ENCODE results near the gene MAP1LC3B. TPM values are rescaled to one million over a fixed set of nuclear protein-coding genes. Genes with fewer than 3 reads are reported as not detected.
"Not testable (repeated sequence)": the region's sequence is repeated elsewhere in the genome, so short reads cannot be mapped to it uniquely, and the experiment has no call there.

Gene MAP1LC3B
- total RNA-seq, 1 donor from 2014 or later: 136 TPM

DNA sequence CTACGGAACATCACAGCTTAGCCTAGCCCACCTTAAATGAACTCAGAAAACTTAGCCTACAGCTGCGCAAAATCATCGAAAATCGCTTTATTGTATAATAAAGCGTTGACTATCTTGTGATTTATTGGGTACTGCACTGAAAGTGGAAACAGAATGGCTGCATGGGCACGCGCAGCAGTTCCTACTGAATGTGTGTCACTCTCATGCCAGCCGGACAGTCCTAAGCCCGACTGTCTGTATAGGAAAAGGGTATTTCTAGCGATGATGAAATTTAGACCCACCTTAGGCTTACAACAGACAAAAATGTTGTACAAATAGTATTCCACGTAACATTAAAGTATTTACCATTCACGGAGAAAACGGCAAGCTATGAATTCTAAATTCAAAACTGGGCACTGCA lies 17.8 kb upstream of the MAP1LC3B start:
- Histone ChIP-seq H3K27me3 (ENCODE audit: control insufficient read depth, insufficient read depth, low read length) (no peaks in the 10 kb centered on the region), H3K4me3 (ENCODE audit: low read depth, low read length) (no peak overlapping the region), H3K36me3 (ENCODE audit: control insufficient read depth, insufficient read depth, low read length) (no peaks in the 10 kb centered on the region)
- no peak for DNase-seq (ENCODE audit: low read depth)
- TF ChIP-seq, protein P1, sequence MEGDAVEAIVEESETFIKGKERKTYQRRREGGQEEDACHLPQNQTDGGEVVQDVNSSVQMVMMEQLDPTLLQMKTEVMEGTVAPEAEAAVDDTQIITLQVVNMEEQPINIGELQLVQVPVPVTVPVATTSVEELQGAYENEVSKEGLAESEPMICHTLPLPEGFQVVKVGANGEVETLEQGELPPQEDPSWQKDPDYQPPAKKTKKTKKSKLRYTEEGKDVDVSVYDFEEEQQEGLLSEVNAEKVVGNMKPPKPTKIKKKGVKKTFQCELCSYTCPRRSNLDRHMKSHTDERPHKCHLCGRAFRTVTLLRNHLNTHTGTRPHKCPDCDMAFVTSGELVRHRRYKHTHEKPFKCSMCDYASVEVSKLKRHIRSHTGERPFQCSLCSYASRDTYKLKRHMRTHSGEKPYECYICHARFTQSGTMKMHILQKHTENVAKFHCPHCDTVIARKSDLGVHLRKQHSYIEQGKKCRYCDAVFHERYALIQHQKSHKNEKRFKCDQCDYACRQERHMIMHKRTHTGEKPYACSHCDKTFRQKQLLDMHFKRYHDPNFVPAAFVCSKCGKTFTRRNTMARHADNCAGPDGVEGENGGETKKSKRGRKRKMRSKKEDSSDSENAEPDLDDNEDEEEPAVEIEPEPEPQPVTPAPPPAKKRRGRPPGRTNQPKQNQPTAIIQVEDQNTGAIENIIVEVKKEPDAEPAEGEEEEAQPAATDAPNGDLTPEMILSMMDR (IDR thresholded peaks at IDR 0.05; ENCODE audit: insufficient read depth, low read length, poor library complexity, severe bottlenecking): no peak

DNA sequence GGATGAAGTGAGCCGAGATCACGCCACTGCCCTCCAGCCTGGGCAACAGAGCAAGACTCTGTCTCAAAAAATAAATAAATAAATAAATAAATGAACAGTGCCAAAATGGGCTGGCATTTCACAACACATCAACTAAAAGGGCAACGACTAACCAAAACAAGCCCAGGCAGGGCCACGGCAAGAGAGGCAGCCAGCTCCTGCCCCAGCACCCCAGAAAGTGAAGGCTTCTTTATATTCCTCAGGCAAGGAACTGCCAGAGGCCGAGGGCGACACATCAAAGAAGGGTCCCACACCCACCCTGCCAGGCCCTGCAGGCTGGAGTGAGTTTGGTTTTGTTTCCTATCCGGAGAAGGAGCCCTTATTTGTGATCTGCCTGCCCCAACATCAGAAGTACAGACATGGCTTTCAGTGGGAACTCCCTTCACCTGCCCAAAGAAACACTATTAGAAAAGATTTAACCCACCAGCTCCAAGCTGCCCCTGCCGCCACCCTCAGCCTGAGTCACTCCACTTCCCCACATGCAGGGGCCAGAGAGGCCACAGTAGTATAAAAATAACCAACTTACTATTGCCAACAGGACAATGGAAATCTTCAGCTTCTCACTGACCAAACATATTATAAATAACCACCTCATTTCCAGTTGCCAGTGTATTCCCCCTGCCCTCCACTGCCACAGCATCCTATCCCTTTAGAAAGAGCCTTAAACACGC lies 16.6 kb upstream of the MAP1LC3B start:
- Histone ChIP-seq H3K36me3 (ENCODE audit: control insufficient read depth, insufficient read depth, low read length) (no peaks in the 10 kb centered on the region), H3K27me3 (ENCODE audit: control insufficient read depth, insufficient read depth, low read length) (no peaks in the 10 kb centered on the region), H3K4me3 (ENCODE audit: low read depth, low read length) (no peak overlapping the region)
- TF ChIP-seq, protein P1 (IDR thresholded peaks at IDR 0.05; ENCODE audit: insufficient read depth, low read length, poor library complexity, severe bottlenecking): no peak
- DNase-seq (ENCODE audit: low read depth): no peak

DNA sequence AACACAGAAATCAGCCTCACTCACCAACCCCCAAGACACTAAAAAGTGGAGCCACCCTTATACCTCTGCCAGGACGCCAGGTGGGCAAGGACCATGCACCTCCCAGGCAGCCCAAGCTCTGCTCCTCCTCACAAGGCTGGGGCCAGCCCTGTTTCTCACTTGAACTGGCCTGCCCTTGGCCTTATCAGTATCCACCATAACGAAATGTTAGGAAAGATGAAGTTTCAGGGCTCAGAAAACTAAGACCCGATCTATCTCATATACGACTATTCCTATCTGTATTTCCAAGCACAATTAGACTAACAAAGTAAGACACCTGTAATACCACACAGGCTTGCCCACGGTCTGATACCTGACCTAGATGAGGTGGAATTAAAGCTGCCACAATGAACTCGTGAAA lies 15.5 kb upstream of the MAP1LC3B start:
- TF ChIP-seq, protein P1 (IDR thresholded peaks at IDR 0.05; ENCODE audit: insufficient read depth, low read length, poor library complexity, severe bottlenecking): no peak
- H3K4me3 ChIP-seq (ENCODE audit: low read depth, low read length): no peak overlapping the region
- no peak for DNase-seq (ENCODE audit: low read depth)
- no peaks in the 10 kb centered on the region for H3K36me3 ChIP-seq (ENCODE audit: control insufficient read depth, insufficient read depth, low read length)
- H3K27me3 ChIP-seq (ENCODE audit: control insufficient read depth, insufficient read depth, low read length): no peaks in the 10 kb centered on the region

DNA sequence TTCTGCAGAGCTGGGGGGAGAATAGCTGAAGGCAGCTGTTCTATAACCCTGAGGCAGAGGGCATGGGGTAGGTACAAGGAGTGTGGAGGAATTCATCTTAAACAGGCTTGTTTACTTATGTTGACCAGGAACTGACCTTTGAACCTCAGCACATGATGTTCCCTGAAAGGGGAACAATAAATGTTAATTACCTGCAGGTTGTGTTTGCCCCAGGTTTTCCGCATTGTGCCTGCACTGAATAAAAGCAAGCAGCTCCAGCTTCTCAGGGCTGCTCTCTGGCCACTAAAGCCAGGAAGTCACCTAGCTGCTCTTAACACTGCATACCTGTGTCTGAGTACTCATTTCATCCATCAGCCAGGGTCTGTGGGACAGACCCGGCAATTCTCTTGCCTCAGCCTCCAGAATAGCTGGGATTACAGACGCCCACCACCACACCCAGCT lies 12.8 kb upstream of the MAP1LC3B start:
- H3K27me3 ChIP-seq (ENCODE audit: control insufficient read depth, insufficient read depth, low read length); DNase-seq (ENCODE audit: low read depth); H3K4me3 ChIP-seq (ENCODE audit: low read depth, low read length); H3K36me3 ChIP-seq (ENCODE audit: control insufficient read depth, insufficient read depth, low read length): not testable (repeated sequence)

DNA sequence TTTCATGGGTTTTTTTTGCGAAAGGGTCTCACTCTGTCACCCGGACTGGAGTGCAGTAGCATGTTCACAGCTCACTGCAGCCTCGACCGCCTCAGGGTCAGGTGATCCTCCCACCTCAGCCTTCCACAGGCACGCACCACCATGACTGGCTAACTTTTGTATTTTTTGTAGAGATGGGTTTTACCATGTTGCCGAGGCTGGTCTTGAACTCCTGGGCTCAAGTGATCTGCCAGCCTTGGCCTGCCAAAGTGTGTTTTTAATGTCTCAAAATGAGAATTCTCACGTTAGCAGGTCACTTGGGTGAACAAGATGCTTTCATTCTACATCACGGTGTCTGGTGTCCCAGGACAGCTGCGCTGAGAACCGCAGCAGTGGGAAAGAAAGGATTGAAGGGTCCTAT lies 11.7 kb upstream of the MAP1LC3B start:
- TF ChIP-seq, protein P1 (IDR thresholded peaks at IDR 0.05; ENCODE audit: insufficient read depth, low read length, poor library complexity, severe bottlenecking): no peak
- no peak overlapping the region for H3K4me3 ChIP-seq (ENCODE audit: low read depth, low read length)
- no peaks in the 10 kb centered on the region for H3K27me3 ChIP-seq (ENCODE audit: control insufficient read depth, insufficient read depth, low read length)
- DNase-seq (ENCODE audit: low read depth): no peak
- H3K36me3 ChIP-seq (ENCODE audit: control insufficient read depth, insufficient read depth, low read length): no peaks in the 10 kb centered on the region

DNA sequence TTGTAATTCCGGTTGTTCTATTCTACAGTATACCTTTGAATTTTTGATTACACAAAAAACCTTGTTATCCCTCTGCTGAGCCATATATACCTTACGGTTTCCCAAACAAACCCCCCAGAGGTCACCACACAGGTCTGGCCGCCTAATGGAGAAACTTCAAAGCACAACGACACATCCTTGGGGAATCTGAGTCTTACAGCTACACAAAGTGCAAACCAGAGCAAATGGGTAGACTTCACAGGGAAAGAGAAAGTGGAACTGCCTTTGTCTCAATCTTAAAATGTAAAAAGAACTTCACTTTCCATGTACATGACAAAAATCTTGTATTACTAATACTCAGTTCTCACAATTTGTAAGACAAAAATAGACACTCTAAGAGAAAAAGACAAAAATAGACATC lies 11.3 kb upstream of the MAP1LC3B start:
- Histone ChIP-seq H3K36me3 (ENCODE audit: control insufficient read depth, insufficient read depth, low read length) (no peaks in the 10 kb centered on the region), H3K27me3 (ENCODE audit: control insufficient read depth, insufficient read depth, low read length) (no peaks in the 10 kb centered on the region), H3K4me3 (ENCODE audit: low read depth, low read length) (no peak overlapping the region)
- no peak for DNase-seq (ENCODE audit: low read depth)
- TF ChIP-seq, protein P1 (IDR thresholded peaks at IDR 0.05; ENCODE audit: insufficient read depth, low read length, poor library complexity, severe bottlenecking): no peak

Data from kidney epithelial cell (primary cell).